ENCODE results near the gene LRP1B.

Gene LRP1B

GRCh38 chr2:141947396-141948114, 183.3 kb downstream of the LRP1B start:
- DNase-seq (ENCODE audit: low read depth) = no peak

DNA sequence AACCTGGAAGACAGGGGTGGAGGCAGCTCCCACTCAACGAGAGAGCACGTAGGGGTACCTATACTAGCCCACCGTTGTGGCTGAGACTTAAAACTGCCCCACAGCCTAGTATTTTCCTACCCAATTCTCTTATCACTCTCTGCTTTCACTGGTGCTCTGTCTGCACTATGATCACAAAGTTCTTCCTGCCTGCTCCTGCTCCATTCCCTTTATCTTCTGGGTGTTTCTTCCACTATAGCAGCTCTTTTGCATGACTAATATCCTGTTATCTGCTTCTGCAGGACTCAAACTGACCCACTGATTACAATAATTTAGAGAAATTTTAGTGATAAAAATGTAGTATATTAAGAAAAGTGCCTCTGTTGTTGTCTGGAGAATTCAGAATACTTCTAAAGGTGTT, 184.8 kb downstream of the LRP1B start:
- no peak for DNase-seq (ENCODE audit: low read depth)

- DNase-seq (ENCODE audit: low read depth) = no peak
Measured at GRCh38 chr2:141943918-141944317, 186.9 kb downstream of the LRP1B start.

DNA sequence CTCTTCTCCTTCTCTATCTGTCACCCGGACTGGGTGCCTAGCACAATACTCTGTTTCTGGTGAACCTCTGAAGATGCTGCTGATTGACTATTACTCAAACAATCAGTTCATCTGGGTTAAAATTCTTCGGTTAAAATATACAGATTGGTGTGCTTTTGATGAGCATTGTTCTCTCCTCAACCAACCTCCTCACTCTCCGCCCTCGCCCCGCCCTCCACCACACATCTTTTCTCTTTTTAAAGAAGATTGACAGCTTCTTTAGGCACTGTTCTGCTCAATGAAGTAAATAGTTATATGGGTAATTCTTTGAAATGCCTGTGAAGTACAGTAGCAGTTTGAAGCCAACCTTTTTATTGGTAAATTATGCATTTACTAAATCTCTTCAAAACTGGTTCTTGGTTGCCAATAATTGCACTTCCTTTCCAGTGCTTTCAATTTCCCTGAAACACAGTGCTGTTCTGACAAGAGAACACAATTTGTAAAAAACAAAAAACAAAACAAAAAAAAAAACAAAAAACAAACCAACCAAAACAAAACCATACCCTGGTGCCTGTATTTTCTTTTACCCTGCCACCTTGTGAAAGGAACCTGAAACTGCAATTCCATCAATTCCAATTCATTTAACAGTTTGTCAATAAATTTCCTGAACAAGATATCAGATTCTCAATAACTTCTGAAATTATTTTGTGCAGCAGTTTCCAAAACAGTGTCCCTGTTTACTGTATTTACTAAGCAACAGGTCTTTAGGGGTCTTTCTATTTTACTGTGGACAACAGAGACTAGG, 188.6 kb downstream of the LRP1B start:
- DNase-seq (ENCODE audit: low read depth) = no peak

DNA sequence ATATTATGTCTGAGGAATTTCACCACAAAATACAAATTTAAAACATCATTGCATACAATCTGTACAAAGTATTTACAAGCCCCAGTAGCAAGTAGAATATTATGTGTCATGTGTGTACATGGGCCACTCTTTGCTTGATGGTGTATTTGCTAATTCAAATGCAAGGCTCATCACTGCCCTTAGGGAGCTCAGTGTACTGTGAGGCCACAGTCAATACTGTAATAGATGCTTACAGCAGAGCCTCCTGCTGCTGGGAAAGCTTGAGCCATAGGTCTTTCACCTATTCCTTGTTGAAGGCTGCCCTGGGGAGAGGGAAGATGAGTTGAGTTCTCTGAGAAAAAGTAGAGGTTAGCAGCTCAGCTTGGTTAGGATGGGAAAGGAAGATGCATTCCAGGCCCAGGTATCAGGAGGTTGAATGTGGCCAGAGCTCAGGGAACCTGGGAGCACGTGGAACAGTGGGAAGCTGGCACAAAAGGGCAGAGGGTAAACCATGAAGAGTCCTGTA, 189.6 kb downstream of the LRP1B start:
- DNase-seq (ENCODE audit: low read depth) = no peak

- no peak for DNase-seq (ENCODE audit: low read depth)
Measured at GRCh38 chr2:141940709-141941108, 190.1 kb downstream of the LRP1B start.

GRCh38 chr2:141933226-141933625, 197.6 kb downstream of the LRP1B start:
- no peak for DNase-seq (ENCODE audit: low read depth)

GRCh38 chr2:141932261-141932660, 198.6 kb downstream of the LRP1B start:
- no peak for DNase-seq (ENCODE audit: low read depth)

- DNase-seq (ENCODE audit: low read depth) = no peak
Measured at GRCh38 chr2:141931797-141932196, 199.0 kb downstream of the LRP1B start.

- no peak for DNase-seq (ENCODE audit: low read depth)
Measured at GRCh38 chr2:141930803-141931202, 200.0 kb downstream of the LRP1B start.

DNA sequence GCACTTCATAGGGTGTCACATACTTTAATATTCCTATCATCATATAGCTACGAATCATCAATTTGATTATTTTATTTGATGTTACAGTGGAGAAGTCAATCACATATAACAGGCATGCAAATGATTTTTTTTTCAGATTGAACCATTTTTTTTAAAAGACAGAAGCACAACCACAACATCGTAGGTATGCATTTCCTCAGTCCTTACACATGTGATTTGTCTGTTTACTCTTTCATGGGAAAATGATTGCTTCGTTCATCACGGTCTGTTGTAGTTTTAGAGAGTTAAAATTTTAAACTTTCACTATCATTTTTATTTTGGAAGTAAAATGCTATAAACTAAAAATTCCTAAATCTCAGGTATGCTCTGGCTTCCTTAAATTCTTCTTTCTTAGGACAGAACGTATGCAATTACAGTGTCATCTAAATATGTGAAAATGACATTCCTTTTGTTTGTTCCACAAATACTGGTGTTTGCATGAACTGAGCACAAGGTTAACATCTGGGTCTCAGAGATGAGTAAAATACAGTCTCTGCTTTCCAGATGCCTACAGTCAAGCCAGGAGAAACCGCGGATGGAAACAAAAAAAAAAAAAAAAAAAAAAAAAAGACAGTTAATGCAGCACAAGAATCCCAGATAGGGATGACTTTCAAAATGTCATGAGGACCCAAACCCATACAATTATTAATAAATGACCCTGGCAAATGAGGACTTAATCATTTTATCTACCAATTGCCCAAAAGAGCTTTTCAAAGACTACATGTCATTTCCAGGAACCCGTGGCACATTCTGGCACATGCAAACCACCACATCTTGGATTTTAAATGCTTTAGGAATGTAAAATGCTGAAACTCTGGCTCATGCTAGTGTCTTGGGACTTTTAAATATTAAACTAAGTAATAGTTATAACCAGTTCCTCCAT, 201.2 kb downstream of the LRP1B start:
- no peak for DNase-seq (ENCODE audit: low read depth)

GRCh38 chr2:141928476-141928875, 202.3 kb downstream of the LRP1B start:
- DNase-seq (ENCODE audit: low read depth) = no peak

DNA sequence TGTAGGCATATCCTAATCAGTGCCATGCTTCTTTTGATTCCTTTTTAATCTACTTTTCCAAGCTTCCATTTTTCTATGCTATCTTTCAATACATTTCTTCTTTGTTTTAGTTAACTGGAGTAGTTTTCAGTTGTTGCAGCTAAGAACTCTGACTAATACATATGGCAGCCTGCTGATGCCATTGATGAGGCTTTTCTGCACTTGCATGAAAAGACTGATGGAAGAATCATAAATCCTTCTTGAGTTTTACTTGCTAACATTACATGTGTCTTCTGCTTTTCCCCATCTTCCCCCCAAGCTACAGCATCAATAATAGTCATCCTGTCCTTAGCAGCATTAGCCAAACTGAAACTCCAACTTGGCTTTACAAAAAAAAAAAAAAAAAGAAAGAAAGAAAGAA, 203.3 kb downstream of the LRP1B start:
- DNase-seq (ENCODE audit: low read depth) = no peak

DNA sequence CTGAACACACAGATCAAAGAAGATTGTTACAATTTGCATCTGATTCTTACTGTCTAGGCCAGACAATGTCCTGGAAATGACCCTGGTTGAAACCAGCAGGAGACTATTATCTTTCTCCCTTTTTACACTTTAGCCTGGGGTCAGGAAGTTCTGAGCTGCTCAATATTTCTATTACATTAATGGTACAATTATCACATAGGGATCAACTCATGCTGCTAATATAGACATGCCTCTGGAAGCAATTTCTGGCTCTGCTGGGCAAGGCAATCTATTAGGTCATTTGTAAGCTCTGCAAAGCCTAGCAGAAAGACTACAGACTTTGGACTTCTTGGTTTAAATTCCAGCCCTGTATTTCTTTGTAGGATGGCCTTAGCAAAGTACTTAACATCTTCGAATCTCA, 205.3 kb downstream of the LRP1B start:
- no peak for DNase-seq (ENCODE audit: low read depth)

- DNase-seq (ENCODE audit: low read depth) = no peak
Measured at GRCh38 chr2:141923657-141924056, 207.2 kb downstream of the LRP1B start.

GRCh38 chr2:141911485-141912066, 219.2 kb downstream of the LRP1B start:
- no peak for DNase-seq (ENCODE audit: low read depth)

DNA sequence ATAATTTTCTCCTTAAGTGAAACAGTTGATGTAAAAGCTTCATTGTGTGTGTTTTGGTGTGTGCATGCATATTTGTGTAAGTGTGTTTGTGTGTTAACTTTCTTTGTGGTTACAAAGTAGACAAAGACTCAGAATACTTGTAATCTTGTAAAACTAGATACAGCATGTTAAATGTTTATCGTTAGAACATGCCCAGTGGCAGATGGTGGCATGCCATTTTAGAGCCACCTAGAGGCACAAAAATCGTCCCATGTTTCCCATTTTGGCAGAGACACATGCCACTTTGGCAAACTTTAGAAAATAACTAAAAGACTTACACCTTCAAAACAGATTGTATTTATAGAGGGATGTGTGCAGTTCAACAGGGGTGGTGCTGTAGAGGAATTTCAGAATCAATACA, 224.1 kb downstream of the LRP1B start:
- DNase-seq (ENCODE audit: low read depth) = no peak

- DNase-seq (ENCODE audit: low read depth) = no peak
Measured at GRCh38 chr2:141900826-141901225, 230.0 kb downstream of the LRP1B start.

DNA sequence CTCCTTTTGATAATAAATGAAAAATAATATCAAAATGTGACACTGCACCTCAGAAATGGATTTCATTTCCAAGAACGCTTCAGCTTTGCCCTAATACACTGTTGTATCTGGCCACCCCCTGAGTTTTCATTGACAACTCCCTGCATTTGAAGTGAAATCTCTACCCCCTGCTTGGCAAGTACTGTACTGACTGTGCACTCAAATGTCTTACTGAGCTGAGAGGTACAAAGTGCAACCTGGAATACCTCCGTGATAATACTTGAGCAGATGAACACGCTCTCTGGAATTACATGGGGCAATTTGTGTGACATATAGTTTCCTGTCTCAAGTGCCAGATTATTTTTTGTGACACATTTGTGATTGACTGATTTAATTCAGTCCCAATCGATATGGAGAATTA, 231.1 kb downstream of the LRP1B start:
- DNase-seq (ENCODE audit: low read depth) = no peak

DNA sequence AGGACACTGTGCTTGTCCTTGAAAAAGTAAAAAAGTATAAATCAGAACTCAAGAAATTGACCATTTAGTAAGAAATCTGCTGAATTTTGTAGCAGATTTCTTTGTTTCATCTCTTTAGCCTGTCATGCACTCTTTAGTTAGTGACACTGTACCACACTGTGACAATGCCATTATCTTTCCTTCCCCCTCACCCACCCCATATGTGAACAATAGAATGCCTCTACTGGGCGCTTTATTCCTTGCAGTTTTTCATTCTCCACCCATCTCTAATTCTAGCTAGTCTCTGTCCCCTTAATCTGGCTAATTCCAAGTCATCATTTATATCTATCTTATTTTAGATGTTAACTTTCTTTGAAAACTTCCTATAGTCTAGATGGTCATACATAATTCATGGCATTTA, 241.0 kb downstream of the LRP1B start:
- DNase-seq (ENCODE audit: low read depth) = no peak

DNA sequence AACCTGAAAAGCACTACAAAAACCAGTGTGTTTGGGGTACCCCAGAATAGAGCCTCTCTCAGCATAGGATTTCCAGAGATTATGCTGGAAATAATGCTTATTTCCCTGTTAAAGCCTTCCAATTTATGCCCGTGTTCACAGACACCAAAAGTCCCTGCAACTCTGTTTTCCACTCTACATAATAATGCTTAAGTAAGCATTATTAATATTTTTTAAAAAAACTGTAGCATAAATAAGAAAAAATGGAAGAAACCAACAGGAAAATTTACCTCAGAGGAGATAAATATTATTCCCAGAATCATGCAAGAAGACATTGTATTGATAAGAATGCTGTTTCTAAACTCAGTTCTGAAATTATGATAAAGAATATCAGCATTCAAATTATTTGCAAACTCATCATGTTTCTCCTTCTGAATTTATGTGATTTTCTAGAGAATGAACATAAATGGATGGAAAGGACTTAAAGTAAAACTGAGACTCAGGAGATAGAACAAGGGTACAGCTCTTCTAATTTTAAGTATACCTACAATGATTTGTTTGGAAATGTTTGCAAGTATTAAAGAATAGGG, 241.7 kb downstream of the LRP1B start:
- DNase-seq (ENCODE audit: low read depth) = no peak

DNA sequence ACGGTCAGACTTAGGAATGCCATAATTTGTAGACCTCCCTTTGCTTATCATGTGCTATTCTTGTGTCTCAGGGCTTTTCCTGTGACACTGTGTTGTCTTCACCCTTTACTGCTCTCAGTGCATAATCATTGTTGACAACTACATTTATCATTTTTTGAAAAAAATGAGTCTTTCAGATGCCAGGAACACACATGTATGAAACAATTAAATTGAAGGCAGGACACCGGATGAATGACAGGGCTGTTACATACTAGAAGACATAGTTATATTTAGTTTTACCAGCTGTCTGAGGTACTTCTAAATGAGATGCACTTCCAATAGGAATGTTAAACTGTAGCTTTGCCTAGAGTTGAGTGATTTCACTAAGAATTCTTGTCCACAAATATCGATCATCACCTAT, 243.5 kb downstream of the LRP1B start:
- no peak for DNase-seq (ENCODE audit: low read depth)

Data from GM04503 (cell line).